Hepatocyte (in vitro differentiated cells): ENCODE data around the gene ZC3H13.

Source experiments
- CTCF ChIP-seq: fragments of 200-600 bp; sonication (generic); IDR thresholded peaks from 2 replicates; pipeline ENCODE4 v1.5.1; 2016; ENCODE audit warnings: antibody characterized with exemption, mild to moderate bottlenecking; ENCODE audit not compliant: poor library complexity
- EZH2phosphoT487 ChIP-seq: fragments of 200-600 bp; sonication (generic); IDR thresholded peaks from one replicate; pipeline ENCODE4 v1.6.1; 2018; ENCODE audit warnings: antibody characterized with exemption, mild to moderate bottlenecking, low read depth, moderate library complexity; ENCODE audit not compliant: unreplicated experiment, severe bottlenecking

- TF ChIP-seq CTCF, result no peak
- TF ChIP-seq EZH2phosphoT487, result no peak
These were observed 20.8 kb downstream of the ZC3H13 start for GRCh38 chr13:46031581-46032263.
